GM18519 (cell line): Measurements from ENCODE around the gene MED20.
A peak's percentile ranks its signal among the peaks of the same experiment; 100 is the strongest.
"Not testable (repeated sequence)": the region's sequence is repeated elsewhere in the genome, so short reads cannot be mapped to it uniquely, and the experiment has no call there.

ENCODE experiments used
- ATAC-seq: cut with Tn5 transposase; IDR thresholded peaks from one replicate; pipeline ENCODE4 v1.9.1; 2021; ENCODE audit warnings: mild to moderate bottlenecking, moderate library complexity; ENCODE audit not compliant: unreplicated experiment, low FRiP score

MED20 gene

GRCh38 chr6:41920921-41921711 lies at the start of gene MED20, which contains the start of gene BYSL:
TSS of gene MED20 (minus strand) at chr6:41921139. CDS start at chr6:41921018, 121 bp downstream.
TSS of gene BYSL (plus strand) at chr6:41921499. CDS start at chr6:41921563, 64 bp downstream.
- peak; percentile 82 for ATAC-seq

- ATAC-seq, result no peak
These were observed 49.5 kb upstream of the MED20 start for GRCh38 chr6:41970436-41970846.

- no peak for ATAC-seq
These were observed 46.7 kb upstream of the MED20 start for GRCh38 chr6:41967312-41968287.

GRCh38 chr6:41966961-41967311 lies 46.0 kb upstream of the MED20 start:
- no peak for ATAC-seq

- no peak for ATAC-seq
These were observed 45.4 kb upstream of the MED20 start for GRCh38 chr6:41966214-41966920.

GRCh38 chr6:41965429-41966213 lies 44.7 kb upstream of the MED20 start:
- ATAC-seq, result no peak

- ATAC-seq, result no peak
These were observed 43.4 kb upstream of the MED20 start for GRCh38 chr6:41964201-41964887.

- ATAC-seq, result no peak
These were observed 42.4 kb upstream of the MED20 start for GRCh38 chr6:41963371-41963770.

GRCh38 chr6:41960028-41960427 lies 39.1 kb upstream of the MED20 start:
- ATAC-seq, result no peak

- ATAC-seq, result no peak
These were observed 37.3 kb upstream of the MED20 start for GRCh38 chr6:41958022-41958856.

- ATAC-seq, result no peak
These were observed 36.2 kb upstream of the MED20 start for GRCh38 chr6:41957117-41957516.

- no peak for ATAC-seq
These were observed 34.5 kb upstream of the MED20 start for GRCh38 chr6:41955412-41955811.

- no peak for ATAC-seq
These were observed 33.7 kb upstream of the MED20 start for GRCh38 chr6:41954668-41955067.

- ATAC-seq, result no peak
These were observed 26.8 kb upstream of the MED20 start for GRCh38 chr6:41947581-41948220.

GRCh38 chr6:41943456-41943855 lies 22.5 kb upstream of the MED20 start:
- no peak for ATAC-seq

- not testable (repeated sequence) for ATAC-seq
These were observed 21.9 kb upstream of the MED20 start for GRCh38 chr6:41942882-41943281.

GRCh38 chr6:41942067-41942851 lies 21.3 kb upstream of the MED20 start:
- ATAC-seq, result no peak
